Liver (tissue), 9 donors: Measurements from ENCODE around the gene ATP5F1B. TPM values are rescaled to one million over a fixed set of nuclear protein-coding genes. Genes with fewer than 3 reads are reported as not detected.

ENCODE experiments used
- DNase-seq: peaks from one replicate; pipeline ENCODE4 v3.0.0-alpha.2; 2017; ENCODE audit warnings: low spot score
- H3K27ac ChIP-seq, 2 donors: one replicate each; pipeline ENCODE4 v1.7.0; 2013; ENCODE audit warnings: inconsistent platforms in 2 of 2, low read length in 2 of 2, control low read depth in 1 of 2, low read depth in 1 of 2, mild to moderate bottlenecking in 1 of 2
- H3K27me3 ChIP-seq, 4 donors: one replicate each; pipeline versions ENCODE4 v1.6.1 to v1.7.0; 2013; ENCODE audit warnings: low read length in 3 of 4, inconsistent platforms in 1 of 4, mild to moderate bottlenecking in 1 of 4, moderate library complexity in 1 of 4; ENCODE audit not compliant: control insufficient read depth in 4 of 4, insufficient read depth in 4 of 4
- H3K36me3 ChIP-seq, 4 donors: one replicate each; pipeline versions ENCODE4 v1.6.1 to v1.7.0; 2013; ENCODE audit warnings: low read length in 3 of 4, mild to moderate bottlenecking in 3 of 4, low read depth in 1 of 4, moderate library complexity in 1 of 4; ENCODE audit not compliant: control insufficient read depth in 4 of 4, insufficient read depth in 3 of 4
- H3K4me1 ChIP-seq, 4 donors: one replicate each; pipeline versions ENCODE4 v1.6.1 to v1.7.0; 2013; ENCODE audit warnings: low read length in 3 of 4, mild to moderate bottlenecking in 3 of 4, moderate library complexity in 1 of 4; ENCODE audit not compliant: control insufficient read depth in 4 of 4, insufficient read depth in 4 of 4
- H3K4me3 ChIP-seq, 3 donors: one replicate each; pipeline versions ENCODE4 v1.6.1 to v1.7.0; 2013; ENCODE audit warnings: low read length in 3 of 3, control low read depth in 1 of 3, low read depth in 1 of 3, mild to moderate bottlenecking in 1 of 3
- H3K9ac ChIP-seq, 2 donors: one replicate each; pipeline ENCODE4 v1.7.0; 2013; ENCODE audit warnings: low read length in 2 of 2, mild to moderate bottlenecking in 2 of 2, moderate library complexity in 2 of 2, control low read depth in 1 of 2, low read depth in 1 of 2
- H3K9me3 ChIP-seq, 4 donors: one replicate each; pipeline versions ENCODE4 v1.6.1 to v1.7.0; 2013; ENCODE audit warnings: low read length in 3 of 4; ENCODE audit not compliant: control insufficient read depth in 4 of 4
- ATF3 ChIP-seq: IDR thresholded peaks from 2 replicates; pipeline ENCODE4 v1.6.1; 2016; ENCODE audit warnings: antibody characterized with exemption
- EGR1 ChIP-seq, 2 donors: IDR thresholded peaks; 2 replicates each; pipeline ENCODE4 v1.6.1; 2016 to 2018; ENCODE audit warnings: antibody characterized with exemption in 2 of 2, low read depth in 2 of 2
- FOXA1 ChIP-seq: IDR thresholded peaks from 2 replicates; pipeline ENCODE4 v1.6.1; 2016; ENCODE audit warnings: antibody characterized with exemption
- FOXA2 ChIP-seq: IDR thresholded peaks from 2 replicates; pipeline ENCODE4 v1.6.1; 2016; ENCODE audit warnings: antibody characterized with exemption
- HNF4A ChIP-seq, 2 donors: conservative IDR thresholded peaks; 2 replicates each; pipeline ENCODE4 v1.6.1; 2016; ENCODE audit warnings: antibody characterized with exemption in 2 of 2, mild to moderate bottlenecking in 2 of 2
- NR2F2 ChIP-seq: IDR thresholded peaks from 2 replicates; pipeline ENCODE4 v1.6.1; 2016; ENCODE audit warnings: antibody characterized with exemption
- RXRA ChIP-seq, 2 donors: IDR thresholded peaks; 2 replicates each; pipeline ENCODE4 v1.6.1; 2017 to 2018; ENCODE audit warnings: antibody characterized with exemption in 2 of 2, mild to moderate bottlenecking in 1 of 2
- YY1 ChIP-seq: IDR thresholded peaks from 2 replicates; pipeline ENCODE4 v1.6.1; 2016; ENCODE audit warnings: antibody characterized with exemption, mild to moderate bottlenecking
- ZBTB33 ChIP-seq: IDR thresholded peaks from 2 replicates; pipeline ENCODE4 v1.6.1; 2016; ENCODE audit warnings: antibody characterized with exemption
- WGBS: extraction: QIAGEN DNeasy Blood & Tissue Kit; methylation state at CpG from one replicate; pipeline ENCODE4 v1.1.7; 2013; 5-methylcytosine and 5-hydroxymethylcytosine counted together
- polyA plus RNA-seq, 2 donors: library from polyadenylated mRNA; stranded (reverse) in 1 of 2; unstranded in 1 of 2; fragments of 200-250 nt in 1 of 2; fragments of >200 nt in 1 of 2; fragmentation: Nextera tagmentation in 1 of 2; extraction: Ambion mirVana in 1 of 2; gene quantifications; one replicate each; pipeline versions ENCODE4 v1.2.1 to v1.2.3, GENCODE V29; 2013 to 2015
- total RNA-seq, 2 donors: library from RNA; depleted of rRNA; stranded (reverse); fragments of >200 nt; gene quantifications; one replicate each; pipeline ENCODE4 v1.2.3, GENCODE V29; 2014
- TF ChIP-seq, protein P1 (sequence below): fragments of 150-350 bp; IDR thresholded peaks from 2 replicates; pipeline ENCODE4 v1.5.1; 2017; ENCODE audit warnings: improper control_type of control experiment, low read depth, low read length; ENCODE audit not compliant: missing input control
- donor health status: healthy.
- donor health status: healthy.
- donor health status: healthy.
- donor health status: healthy.
- donor health status: healthy.

The ATP5F1B gene
- total and polyA plus RNA-seq, 4 donors: 273 to 569 (median 438) TPM

DNA sequence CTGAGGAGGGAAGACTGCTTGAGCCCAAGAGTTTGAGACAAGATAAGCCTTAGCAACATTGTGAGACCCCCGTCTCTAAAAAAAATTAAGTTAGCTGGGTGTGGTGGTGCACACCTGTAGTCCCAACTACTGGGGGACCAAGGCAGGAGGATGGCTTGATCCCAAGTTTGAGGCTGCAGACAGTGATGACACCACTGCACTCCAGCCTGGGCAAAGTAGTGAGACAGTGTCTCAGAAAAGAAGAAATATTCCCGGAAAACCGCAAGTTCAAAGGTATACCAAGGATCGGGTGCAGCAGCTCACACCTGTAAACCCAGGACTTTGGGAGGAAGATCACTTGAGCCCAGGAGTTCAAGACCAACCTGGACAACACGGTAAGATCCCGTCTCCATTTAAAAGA is 36.5 kb upstream of the ATP5F1B start:
- DNase-seq: no peak

GRCh38 chr12:56679883-56680575 is 34.2 kb upstream of the ATP5F1B start:
- peaks cover 0 to 5% (median 2%) of the 10 kb centered on the region in 4 donors for H3K36me3 ChIP-seq
- no peak overlapping the region for H3K27ac ChIP-seq
- H3K9me3 ChIP-seq: no peaks in the 10 kb centered on the region

More for the DNA sequence above, 36.5 kb upstream of the ATP5F1B start:
- no peak for TF ChIP-seq ATF3
- TF ChIP-seq NR2F2: no peak
- TF ChIP-seq, protein P1, sequence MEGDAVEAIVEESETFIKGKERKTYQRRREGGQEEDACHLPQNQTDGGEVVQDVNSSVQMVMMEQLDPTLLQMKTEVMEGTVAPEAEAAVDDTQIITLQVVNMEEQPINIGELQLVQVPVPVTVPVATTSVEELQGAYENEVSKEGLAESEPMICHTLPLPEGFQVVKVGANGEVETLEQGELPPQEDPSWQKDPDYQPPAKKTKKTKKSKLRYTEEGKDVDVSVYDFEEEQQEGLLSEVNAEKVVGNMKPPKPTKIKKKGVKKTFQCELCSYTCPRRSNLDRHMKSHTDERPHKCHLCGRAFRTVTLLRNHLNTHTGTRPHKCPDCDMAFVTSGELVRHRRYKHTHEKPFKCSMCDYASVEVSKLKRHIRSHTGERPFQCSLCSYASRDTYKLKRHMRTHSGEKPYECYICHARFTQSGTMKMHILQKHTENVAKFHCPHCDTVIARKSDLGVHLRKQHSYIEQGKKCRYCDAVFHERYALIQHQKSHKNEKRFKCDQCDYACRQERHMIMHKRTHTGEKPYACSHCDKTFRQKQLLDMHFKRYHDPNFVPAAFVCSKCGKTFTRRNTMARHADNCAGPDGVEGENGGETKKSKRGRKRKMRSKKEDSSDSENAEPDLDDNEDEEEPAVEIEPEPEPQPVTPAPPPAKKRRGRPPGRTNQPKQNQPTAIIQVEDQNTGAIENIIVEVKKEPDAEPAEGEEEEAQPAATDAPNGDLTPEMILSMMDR: no peak
- Histone ChIP-seq H3K4me3 (no peak overlapping the region), H3K27ac (no peak overlapping the region), H3K4me1 (peaks cover 3 to 24% (median 8%) of the 10 kb centered on the region in 4 donors), H3K9ac (no peak overlapping the region), H3K36me3 (peaks cover 0 to 5% (median 2%) of the 10 kb centered on the region in 4 donors), H3K9me3 (no peaks in the 10 kb centered on the region), H3K27me3 (no peaks in the 10 kb centered on the region)
- WGBS: 88% methylated on average over 6 of the region's 6 CpGs

DNA sequence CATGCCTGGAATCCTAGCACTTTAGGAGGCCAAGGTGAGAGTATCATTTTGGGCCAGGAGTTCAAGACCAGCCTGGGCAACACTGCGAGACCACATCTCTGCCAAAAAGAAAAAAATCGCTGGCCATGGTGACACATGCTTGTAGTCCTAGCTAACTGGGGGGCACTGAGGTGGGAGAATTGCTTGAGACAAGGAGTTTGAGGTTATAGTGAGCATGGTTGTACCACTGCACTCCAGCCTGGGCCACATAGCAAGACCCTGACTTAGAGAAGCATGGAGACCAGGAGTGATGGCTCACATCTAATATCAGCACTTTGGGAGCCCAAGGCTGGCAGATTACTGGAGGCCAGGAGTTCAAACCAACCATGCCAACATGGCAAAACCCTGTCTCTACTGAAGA is 33.1 kb upstream of the ATP5F1B start:
- H3K4me1 ChIP-seq: peaks cover 6 to 20% (median 12%) of the 10 kb centered on the region in 4 donors
- no peaks in the 10 kb centered on the region for H3K27me3 ChIP-seq
- TF ChIP-seq RXRA (IDR thresholded peaks at IDR 0.05) (no peak), YY1 (no peak), HNF4A (conservative IDR thresholded peaks at IDR 0.05) (no peak), ZBTB33 (no peak), NR2F2 (no peak), EGR1 (IDR thresholded peaks at IDR 0.05; ENCODE audit: low read depth in 2 of 2) (no peak)
- 97% methylated on average over 2 of the region's 2 CpGs for WGBS
- no peaks in the 10 kb centered on the region for H3K9me3 ChIP-seq
- peaks cover 0 to 5% (median 2%) of the 10 kb centered on the region in 4 donors for H3K36me3 ChIP-seq
- H3K27ac ChIP-seq: no peak overlapping the region
- no peak overlapping the region for H3K9ac ChIP-seq
- no peak overlapping the region for H3K4me3 ChIP-seq
- no peak for DNase-seq

More at GRCh38 chr12:56679883-56680575, 34.2 kb upstream of the ATP5F1B start:
- 91% methylated on average over 13 of the region's 13 CpGs for WGBS
- no peak for DNase-seq
- H3K4me3 ChIP-seq: no peak overlapping the region
- no peak for TF ChIP-seq FOXA1
- TF ChIP-seq FOXA2: no peak
- H3K27me3 ChIP-seq: no peaks in the 10 kb centered on the region
- no peak overlapping the region for H3K9ac ChIP-seq
- H3K4me1 ChIP-seq: peaks cover 3 to 24% (median 12%) of the 10 kb centered on the region in 4 donors
